Activated naive CD8-positive, alpha-beta T cell treated with anti-CD3 and anti-CD28 coated beads for 36 hours (primary cell): ENCODE measurements around the gene ARHGEF28. TPM values are rescaled to one million over a fixed set of nuclear protein-coding genes. Genes with fewer than 3 reads are reported as not detected.

Source experiments
- DNase-seq: peaks from one replicate; pipeline ENCODE4 v3.0.0; 2021
- H3K27ac Mint-ChIP-seq: one replicate; pipeline ENCODE4 v1.8.0; 2022; ENCODE audit warnings: mild to moderate bottlenecking, moderate library complexity, mixed read lengths
- H3K27me3 Mint-ChIP-seq: one replicate; pipeline ENCODE4 v1.8.0; 2022; ENCODE audit warnings: mild to moderate bottlenecking, mixed read lengths
- H3K36me3 Mint-ChIP-seq: one replicate; pipeline ENCODE4 v1.8.0; 2021; ENCODE audit warnings: mild to moderate bottlenecking, mixed read lengths
- H3K4me1 Mint-ChIP-seq: one replicate; pipeline ENCODE4 v1.8.0; 2021; ENCODE audit warnings: mixed read lengths
- H3K4me3 Mint-ChIP-seq: one replicate; pipeline ENCODE4 v1.8.0; 2022; ENCODE audit warnings: mild to moderate bottlenecking, moderate library complexity, mixed read lengths
- H3K9me3 Mint-ChIP-seq: one replicate; pipeline ENCODE4 v1.8.0; 2022; ENCODE audit warnings: mixed read lengths
- total RNA-seq, 2 experiments: library from RNA; stranded (reverse); gene quantifications; one replicate each; pipeline ENCODE4 v1.2.3, GENCODE V29; 2021

Gene ARHGEF28
- total RNA-seq, 2 experiments from 2014 or later: not detected

GRCh38 chr5:73746608-73747007, 120.6 kb downstream of the ARHGEF28 start:
- H3K27ac Mint-ChIP-seq: no peak overlapping the region
- H3K36me3 Mint-ChIP-seq: no peaks in the 10 kb centered on the region
- H3K9me3 Mint-ChIP-seq: peaks cover 2% of the 10 kb centered on the region
- no peak for DNase-seq
- H3K4me1 Mint-ChIP-seq: no peaks in the 10 kb centered on the region
- no peak overlapping the region for H3K4me3 Mint-ChIP-seq
- peaks cover 17% of the 10 kb centered on the region for H3K27me3 Mint-ChIP-seq

- H3K27me3 Mint-ChIP-seq: peaks cover 26% of the 10 kb centered on the region
- H3K4me3 Mint-ChIP-seq: no peak overlapping the region
- no peak for DNase-seq
- peaks cover 2% of the 10 kb centered on the region for H3K9me3 Mint-ChIP-seq
- H3K4me1 Mint-ChIP-seq: no peaks in the 10 kb centered on the region
- no peak overlapping the region for H3K27ac Mint-ChIP-seq
- no peaks in the 10 kb centered on the region for H3K36me3 Mint-ChIP-seq
Observed at GRCh38 chr5:73747696-73748380, 121.8 kb downstream of the ARHGEF28 start.

- Mint-ChIP-seq H3K4me1 (no peaks in the 10 kb centered on the region), H3K4me3 (no peak overlapping the region), H3K27me3 (peaks cover 31% of the 10 kb centered on the region)
Observed at GRCh38 chr5:73748510-73749400, 122.8 kb downstream of the ARHGEF28 start.

GRCh38 chr5:73749485-73750270, 123.7 kb downstream of the ARHGEF28 start:
- peaks cover 36% of the 10 kb centered on the region for H3K27me3 Mint-ChIP-seq
- no peak for DNase-seq
- H3K4me1 Mint-ChIP-seq: no peaks in the 10 kb centered on the region
- peaks cover 2% of the 10 kb centered on the region for H3K9me3 Mint-ChIP-seq
- no peak overlapping the region for H3K4me3 Mint-ChIP-seq
- no peak overlapping the region for H3K27ac Mint-ChIP-seq
- H3K36me3 Mint-ChIP-seq: no peaks in the 10 kb centered on the region

More at GRCh38 chr5:73748510-73749400, 122.8 kb downstream of the ARHGEF28 start:
- Mint-ChIP-seq H3K36me3 (no peaks in the 10 kb centered on the region), H3K27ac (no peak overlapping the region), H3K9me3 (peaks cover 2% of the 10 kb centered on the region)
- DNase-seq: no peak

- no peaks in the 10 kb centered on the region for H3K4me1 Mint-ChIP-seq
- no peak overlapping the region for H3K27ac Mint-ChIP-seq
- no peak for DNase-seq
- H3K36me3 Mint-ChIP-seq: no peaks in the 10 kb centered on the region
- H3K27me3 Mint-ChIP-seq: peaks cover 32% of the 10 kb centered on the region
- H3K4me3 Mint-ChIP-seq: no peak overlapping the region
- H3K9me3 Mint-ChIP-seq: peaks cover 2% of the 10 kb centered on the region
Observed at GRCh38 chr5:73751254-73751914, 125.4 kb downstream of the ARHGEF28 start.

- no peaks in the 10 kb centered on the region for H3K4me1 Mint-ChIP-seq
- DNase-seq: no peak
- H3K27me3 Mint-ChIP-seq: peaks cover 31% of the 10 kb centered on the region
- no peak overlapping the region for H3K4me3 Mint-ChIP-seq
- H3K36me3 Mint-ChIP-seq: no peaks in the 10 kb centered on the region
- no peak overlapping the region for H3K27ac Mint-ChIP-seq
- no peaks in the 10 kb centered on the region for H3K9me3 Mint-ChIP-seq
Observed at GRCh38 chr5:73754254-73754653, 128.3 kb downstream of the ARHGEF28 start.

GRCh38 chr5:73757416-73757815, 131.4 kb downstream of the ARHGEF28 start:
- no peaks in the 10 kb centered on the region for H3K9me3 Mint-ChIP-seq
- no peaks in the 10 kb centered on the region for H3K36me3 Mint-ChIP-seq
- no peak overlapping the region for H3K4me3 Mint-ChIP-seq
- no peak overlapping the region for H3K27ac Mint-ChIP-seq
- peaks cover 14% of the 10 kb centered on the region for H3K27me3 Mint-ChIP-seq
- H3K4me1 Mint-ChIP-seq: peaks cover 3% of the 10 kb centered on the region
- DNase-seq: no peak

GRCh38 chr5:73759771-73760170, 133.8 kb downstream of the ARHGEF28 start:
- H3K9me3 Mint-ChIP-seq: no peaks in the 10 kb centered on the region
- no peaks in the 10 kb centered on the region for H3K36me3 Mint-ChIP-seq
- peaks cover 3% of the 10 kb centered on the region for H3K4me1 Mint-ChIP-seq
- peaks cover 3% of the 10 kb centered on the region for H3K27me3 Mint-ChIP-seq
- H3K4me3 Mint-ChIP-seq: no peak overlapping the region
- DNase-seq: no peak
- no peak overlapping the region for H3K27ac Mint-ChIP-seq

- Mint-ChIP-seq H3K4me3 (no peak overlapping the region), H3K27me3 (no peaks in the 10 kb centered on the region), H3K27ac (no peak overlapping the region), H3K9me3 (peaks cover 7% of the 10 kb centered on the region), H3K4me1 (peaks cover 3% of the 10 kb centered on the region), H3K36me3 (no peaks in the 10 kb centered on the region)
- no peak for DNase-seq
Observed at GRCh38 chr5:73763300-73764032, 137.5 kb downstream of the ARHGEF28 start.

GRCh38 chr5:73764586-73764985, 138.6 kb downstream of the ARHGEF28 start:
- no peak overlapping the region for H3K4me3 Mint-ChIP-seq
- peaks cover 13% of the 10 kb centered on the region for H3K9me3 Mint-ChIP-seq
- H3K27ac Mint-ChIP-seq: no peak overlapping the region
- no peak for DNase-seq
- H3K36me3 Mint-ChIP-seq: no peaks in the 10 kb centered on the region
- peaks cover 3% of the 10 kb centered on the region for H3K4me1 Mint-ChIP-seq
- no peaks in the 10 kb centered on the region for H3K27me3 Mint-ChIP-seq

- peaks cover 13% of the 10 kb centered on the region for H3K9me3 Mint-ChIP-seq
- no peak overlapping the region for H3K4me3 Mint-ChIP-seq
- H3K36me3 Mint-ChIP-seq: no peaks in the 10 kb centered on the region
- DNase-seq: no peak
- H3K4me1 Mint-ChIP-seq: no peaks in the 10 kb centered on the region
- no peaks in the 10 kb centered on the region for H3K27me3 Mint-ChIP-seq
- no peak overlapping the region for H3K27ac Mint-ChIP-seq
Observed at GRCh38 chr5:73764996-73765395, 139.0 kb downstream of the ARHGEF28 start.

- Mint-ChIP-seq H3K9me3 (peaks cover 13% of the 10 kb centered on the region), H3K27me3 (no peaks in the 10 kb centered on the region), H3K27ac (no peak overlapping the region), H3K4me3 (no peak overlapping the region), H3K36me3 (no peaks in the 10 kb centered on the region), H3K4me1 (no peaks in the 10 kb centered on the region)
- DNase-seq: no peak
Observed at GRCh38 chr5:73766902-73767301, 140.9 kb downstream of the ARHGEF28 start.

GRCh38 chr5:73770172-73771025, 144.4 kb downstream of the ARHGEF28 start:
- H3K27me3 Mint-ChIP-seq: no peaks in the 10 kb centered on the region
- no peak for DNase-seq
- no peaks in the 10 kb centered on the region for H3K36me3 Mint-ChIP-seq
- no peaks in the 10 kb centered on the region for H3K4me1 Mint-ChIP-seq
- peaks cover 13% of the 10 kb centered on the region for H3K9me3 Mint-ChIP-seq
- H3K27ac Mint-ChIP-seq: no peak overlapping the region
- H3K4me3 Mint-ChIP-seq: no peak overlapping the region
